HCT116 (cell line): ENCODE measurements around the gene CENPL. TPM values are rescaled to one million over a fixed set of nuclear protein-coding genes. Genes with fewer than 3 reads are reported as not detected.
A peak's percentile ranks its signal among the peaks of the same experiment; 100 is the strongest.

ENCODE experiments used
- ATAC-seq: fragments of 200-7000 bp; cut with Tn5 transposase; 2 replicates; pipeline ENCODE4 v1.9.1; 2020; ENCODE audit warnings: mild to moderate bottlenecking, moderate library complexity
- BruUV-seq: library from RNA; stranded (reverse); fragments of 400-500 nt; replicated peaks from 2 replicates; lab custom pipeline; 2021; lab: Mats Ljungman, UMichigan
- CTCF ChIA-PET: fragments of 300-600 bp; sonication (Branson Sonifier 250); formaldehyde crosslinking; loops from one replicate; lab custom pipeline; 2021; ENCODE audit warnings: antibody characterized with exemption; lab: Charles Lee
- POLR2A ChIA-PET: fragments of 300-600, 350-600 bp; sonication (Branson Sonifier 250); formaldehyde crosslinking; loops from one replicate; lab custom pipeline; 2021; ENCODE audit warnings: antibody characterized with exemption; lab: Charles Lee
- RAD21 ChIA-PET, 2 experiments: fragments of 300-600 bp; sonication (Branson Sonifier 250); formaldehyde crosslinking; loops; one replicate each; lab custom pipeline; 2023; ENCODE audit warnings: low total read pairs in 2 of 2; ENCODE audit not compliant: uncharacterized antibody in 2 of 2, unreplicated experiment in 2 of 2, low non-redundant PET in 1 of 2; lab: Charles Lee
- DNase-seq: peaks from one replicate; pipeline ENCODE4 v3.0.0-alpha.2; 2010; ENCODE audit warnings: low read depth, low spot score
- H2AFZ ChIP-seq: fragments of 200-600 bp; shearing (Covaris generic), sonication (generic); 2 replicates; pipeline ENCODE4 v1.6.1; 2017; ENCODE audit warnings: low read depth, mixed run types, mixed read lengths, antibody characterized with exemption, low read length; ENCODE audit not compliant: poor library complexity, severe bottlenecking
- H3K27ac ChIP-seq: 2 replicates; pipeline ENCODE4 v1.5.1; 2012; ENCODE audit warnings: low read depth, low read length
- H3K27me3 ChIP-seq: fragments of 200-600 bp; sonication (generic); 2 replicates; pipeline ENCODE4 v1.6.1; 2016; ENCODE audit warnings: mixed run types, low read length, mixed read lengths; ENCODE audit not compliant: insufficient read depth
- H3K36me3 ChIP-seq, 2 experiments: fragments of 200-500 bp in 1 of 2; fragments of 200-600 bp in 1 of 2; sonication (Bioruptor generic) in 1 of 2; sonication (generic) in 1 of 2; 2 replicates each; pipeline versions ENCODE4 v1.5.1 to v1.6.1; 2014 to 2016; ENCODE audit warnings: low read length in 2 of 2, inconsistent platforms in 1 of 2, mixed read lengths in 1 of 2, mixed run types in 1 of 2; ENCODE audit not compliant: insufficient read depth in 2 of 2, control insufficient read depth in 1 of 2
- H3K4me1 ChIP-seq, 2 experiments: fragments of 200-600 bp in 1 of 2; sonication (generic) in 1 of 2; 2 replicates each; pipeline versions ENCODE4 v1.5.1 to v1.6.1; 2012 to 2017; ENCODE audit warnings: low read length in 2 of 2, inconsistent platforms in 1 of 2, mild to moderate bottlenecking in 1 of 2, mixed read lengths in 1 of 2, mixed run types in 1 of 2, moderate library complexity in 1 of 2; ENCODE audit not compliant: insufficient read depth in 2 of 2, control insufficient read depth in 1 of 2
- H3K4me2 ChIP-seq: fragments of 200-600 bp; sonication (generic); 2 replicates; pipeline ENCODE4 v1.6.1; 2017; ENCODE audit warnings: mixed run types, low read length, mixed read lengths
- H3K4me3 ChIP-seq, 2 experiments: fragments of 200-600 bp in 1 of 2; sonication (generic) in 1 of 2; replicated peaks in 1 of 2; 2 replicates each; pipeline ENCODE4 v1.5.1; 2011 to 2016; ENCODE audit warnings: low read length in 2 of 2, control low read depth in 1 of 2, low read depth in 1 of 2, mild to moderate bottlenecking in 1 of 2, mixed read lengths in 1 of 2, mixed run types in 1 of 2
- H3K79me2 ChIP-seq: fragments of 200-600 bp; sonication (generic); 2 replicates; pipeline ENCODE4 v1.6.1; 2017; ENCODE audit warnings: mild to moderate bottlenecking, mixed run types, low read length, moderate library complexity, mixed read lengths; ENCODE audit not compliant: insufficient read depth
- H3K9ac ChIP-seq: fragments of 200-600 bp; sonication (generic); 2 replicates; pipeline ENCODE4 v1.6.1; 2016; ENCODE audit warnings: low read length, mixed read lengths
- H3K9me2 ChIP-seq: fragments of 200-600 bp; sonication (generic), shearing (Covaris generic); 2 replicates; pipeline ENCODE4 v1.6.1; 2017; ENCODE audit warnings: mixed run types, mild to moderate bottlenecking, moderate library complexity; ENCODE audit not compliant: insufficient read depth
- H3K9me3 ChIP-seq, 2 experiments: fragments of 200-500 bp in 1 of 2; fragments of 200-600 bp in 1 of 2; sonication (Bioruptor generic) in 1 of 2; sonication (generic) in 1 of 2; 2 replicates each; pipeline ENCODE4 v1.6.1; 2014 to 2017; ENCODE audit warnings: low read length in 2 of 2, mixed read lengths in 2 of 2, inconsistent platforms in 1 of 2, low read depth in 1 of 2, mild to moderate bottlenecking in 1 of 2, mixed run types in 1 of 2, moderate library complexity in 1 of 2; ENCODE audit not compliant: control insufficient read depth in 1 of 2, insufficient read depth in 1 of 2
- H4K20me1 ChIP-seq: fragments of 200-600 bp; sonication (generic), shearing (Covaris generic); 2 replicates; pipeline ENCODE4 v1.6.1; 2017; ENCODE audit warnings: mixed run types, mild to moderate bottlenecking, moderate library complexity; ENCODE audit not compliant: insufficient read depth
- ATF3 ChIP-seq: IDR thresholded peaks from 2 replicates; pipeline ENCODE4 v1.6.1; 2012
- CBX3 ChIP-seq: IDR thresholded peaks from 2 replicates; pipeline ENCODE4 v1.6.1; 2012; ENCODE audit warnings: low read depth
- CEBPB ChIP-seq: IDR thresholded peaks from 2 replicates; pipeline ENCODE4 v1.6.1; 2012; ENCODE audit warnings: low read depth
- CTCF ChIP-seq, 3 experiments: fragments of 200-600 bp in 1 of 3; sonication (generic) in 1 of 3; IDR thresholded peaks in 2 of 3; conservative IDR thresholded peaks in 1 of 3; 2 replicates each; pipeline ENCODE4 v1.5.1; 2012 to 2017; ENCODE audit warnings: low read depth in 2 of 3, low read length in 2 of 3, antibody characterized with exemption in 1 of 3, borderline replicate concordance in 1 of 3, control low read depth in 1 of 3, mild to moderate bottlenecking in 1 of 3, mixed read lengths in 1 of 3, mixed run types in 1 of 3, moderate library complexity in 1 of 3; ENCODE audit not compliant: insufficient read depth in 1 of 3
- EGR1 ChIP-seq: IDR thresholded peaks from 2 replicates; pipeline ENCODE4 v1.6.1; 2012; ENCODE audit warnings: low read depth
- EZH2 ChIP-seq: fragments of 200-600 bp; sonication (generic); IDR thresholded peaks from 2 replicates; pipeline ENCODE4 v1.6.1; 2017; ENCODE audit warnings: antibody characterized with exemption, mixed run types
- EZH2phosphoT487 ChIP-seq: fragments of 200-600 bp; IDR thresholded peaks from 2 replicates; pipeline ENCODE4 v1.6.1; 2018; ENCODE audit warnings: antibody characterized with exemption, borderline replicate concordance
- FOSL1 ChIP-seq: IDR thresholded peaks from 2 replicates; pipeline ENCODE4 v1.6.1; 2012; ENCODE audit warnings: low read depth
- JUND ChIP-seq: IDR thresholded peaks from 2 replicates; pipeline ENCODE4 v1.6.1; 2012
- MAX ChIP-seq: IDR thresholded peaks from 2 replicates; pipeline ENCODE4 v1.6.1; 2012
- POLR2AphosphoS5 ChIP-seq: IDR thresholded peaks from 2 replicates; pipeline ENCODE4 v1.6.1; 2011; ENCODE audit warnings: mild to moderate bottlenecking, low read depth, low read length, moderate library complexity
- RAD21 ChIP-seq: IDR thresholded peaks from 2 replicates; pipeline ENCODE4 v1.6.1; 2012; ENCODE audit warnings: low read depth, mild to moderate bottlenecking
- REST ChIP-seq: IDR thresholded peaks from 2 replicates; pipeline ENCODE4 v1.6.1; 2012; ENCODE audit warnings: low read depth
- SIN3A ChIP-seq: IDR thresholded peaks from 2 replicates; pipeline ENCODE4 v1.6.1; 2012; ENCODE audit warnings: low read depth
- SP1 ChIP-seq: IDR thresholded peaks from 2 replicates; pipeline ENCODE4 v1.6.1; 2012; ENCODE audit warnings: low read depth
- SRF ChIP-seq: IDR thresholded peaks from 2 replicates; pipeline ENCODE4 v1.6.1; 2012; ENCODE audit warnings: low read depth
- YY1 ChIP-seq: IDR thresholded peaks from 2 replicates; pipeline ENCODE4 v1.6.1; 2011; ENCODE audit warnings: low read length, low read depth, moderate library complexity, mild to moderate bottlenecking; ENCODE audit not compliant: insufficient replicate concordance; ENCODE audit errors: extremely low read depth
- ZFX ChIP-seq: fragments of 450-650 bp; IDR thresholded peaks from 2 replicates; pipeline ENCODE4 v1.6.1; 2017
- ZNF274 ChIP-seq: fragments of 200-500 bp; sonication (Bioruptor generic); IDR thresholded peaks from 2 replicates; pipeline ENCODE4 v1.6.1; 2014; ENCODE audit warnings: mild to moderate bottlenecking, low read depth, low read length, inconsistent platforms
- intact Hi-C: fragments of 100-400 bp; cut with micrococcal nuclease; formaldehyde crosslinking; loops from 2 replicates; pipeline ENCODE4 v1.10.0; 2022
- total RNA-seq: library from RNA; stranded (reverse); gene quantifications from one replicate; pipeline ENCODE4 v1.2.1, GENCODE V29; 2021; ENCODE audit not compliant: unreplicated experiment

CENPL gene
- total RNA-seq, 1 experiment from 2014 or later = 20.3 TPM

GRCh38 chr1:173867753-173868265, 43.1 kb upstream of the CENPL start, which contains the start of gene GAS5 (continued):
- no peak; the same call in 1 of the 2 replicates for TF ChIP-seq CEBPB
- TF ChIP-seq POLR2AphosphoS5 = peak; percentile 100
- TF ChIP-seq SP1 = no peak; the same call in none of the 2 replicates

- no peaks in the 10 kb centered on the region for H3K9me3 ChIP-seq
- H3K79me2 ChIP-seq = peaks cover 38% of the 10 kb centered on the region
- ChIA-PET POLR2A (interaction anchor here (1.3 to 2.2 kb wide), 4 partner anchors 10 to 155 kb away, joined by 4 to 11 read pairs (median 6); partner anchors contain the start of gene RC3H1), RAD21 (no interaction called here), CTCF (no interaction called here)
- H3K4me3 ChIP-seq = peak overlapping the region; percentile 69 to 94
- TF ChIP-seq EGR1 (no peak), ZFX (no peak), RAD21 (no peak), EZH2 (no peak), JUND (no peak), YY1 (no peak), POLR2AphosphoS5 (no peak), REST (no peak), ATF3 (no peak), CBX3 (no peak), CTCF (IDR thresholded peaks at IDR 0.05 in 2 of 3, conservative IDR thresholded peaks at IDR 0.05 in 1 of 3; ENCODE audit: borderline replicate concordance in 1 of 3, insufficient read depth in 1 of 3, low read depth in 2 of 3, low read length in 2 of 3) (no peak), CEBPB (no peak), FOSL1 (no peak), ZNF274 (no peak), SRF (no peak), SP1 (no peak), SIN3A (no peak), EZH2phosphoT487 (no peak), MAX (no peak)
- no peak overlapping the region for H2AFZ ChIP-seq
- peak overlapping the region; percentile 91 for H3K27ac ChIP-seq
- no peaks in the 10 kb centered on the region for H3K9me2 ChIP-seq
- peak overlapping the region; percentile 94 for H3K9ac ChIP-seq
- no peak for DNase-seq
- H3K36me3 ChIP-seq = peaks cover 33 to 43% of the 10 kb centered on the region in 2 experiments
- H3K4me1 ChIP-seq = peaks cover 11 to 43% of the 10 kb centered on the region in 2 experiments; a peak in 3 of 4 replicates
- H3K27me3 ChIP-seq = no peaks in the 10 kb centered on the region
- peaks cover 39% of the 10 kb centered on the region; the same call in 1 of the 2 replicates for H4K20me1 ChIP-seq
- peak overlapping the region; percentile 85 for H3K4me2 ChIP-seq
- BruUV-seq = TSS peak; percentile 53
- ATAC-seq = no peak; the same call in 1 of the 2 replicates
- intact Hi-C loops = loop anchor here (10.0 kb wide), 1 partner anchor 348 kb away; no protein-coding TSS in a partner anchor
Observed at GRCh38 chr1:173867141-173867752, 42.6 kb upstream of the CENPL start.
